MCF 10A (cell line): ENCODE results near the gene ERBIN. TPM values are rescaled to one million over a fixed set of nuclear protein-coding genes. Genes with fewer than 3 reads are reported as not detected.

Source experiments
- BruUV-seq: library from RNA; stranded (reverse); fragments of 400-500 nt; replicated peaks from 2 replicates; lab custom pipeline; 2021; lab: Mats Ljungman, UMichigan
- CTCF ChIA-PET: fragments of 300-600 bp; sonication (Branson Sonifier 250); formaldehyde crosslinking; extraction: SDS; loops from one replicate; lab custom pipeline; 2021; ENCODE audit warnings: antibody characterized with exemption, inconsistent platforms; lab: Yijun Ruan, JAX
- POLR2A ChIA-PET: fragments of 300-600, 350-650 bp; sonication (Branson Sonifier 250); formaldehyde crosslinking; extraction: SDS; loops from one replicate; lab custom pipeline; 2020; ENCODE audit warnings: antibody characterized with exemption, inconsistent platforms; lab: Yijun Ruan, JAX
- DNase-seq: peaks from one replicate; pipeline ENCODE4 v3.0.0-alpha.2; 2018; ENCODE audit not compliant: unreplicated experiment
- H3K27ac Mint-ChIP-seq: one replicate; pipeline ENCODE4 v1.8.0; 2022; ENCODE audit warnings: mild to moderate bottlenecking, low read depth, mixed read lengths; ENCODE audit not compliant: unreplicated experiment
- H3K27me3 Mint-ChIP-seq: one replicate; pipeline ENCODE4 v1.8.0; 2022; ENCODE audit warnings: mixed read lengths; ENCODE audit not compliant: insufficient read depth, unreplicated experiment
- H3K36me3 Mint-ChIP-seq: one replicate; pipeline ENCODE4 v1.8.0; 2022; ENCODE audit warnings: mild to moderate bottlenecking, moderate library complexity, mixed read lengths; ENCODE audit not compliant: insufficient read depth, unreplicated experiment
- H3K4me1 Mint-ChIP-seq: one replicate; pipeline ENCODE4 v1.8.0; 2022; ENCODE audit warnings: mixed read lengths; ENCODE audit not compliant: insufficient read depth, unreplicated experiment
- H3K4me3 Mint-ChIP-seq: one replicate; pipeline ENCODE4 v1.8.0; 2022; ENCODE audit warnings: mild to moderate bottlenecking, moderate library complexity, mixed read lengths; ENCODE audit not compliant: unreplicated experiment
- H3K9me3 Mint-ChIP-seq: one replicate; pipeline ENCODE4 v1.8.0; 2022; ENCODE audit warnings: mixed read lengths; ENCODE audit not compliant: unreplicated experiment
- intact Hi-C: fragments of 100-400 bp; cut with micrococcal nuclease; formaldehyde crosslinking; loops from 2 replicates; pipeline ENCODE4 v1.14.1; 2022
- total RNA-seq: library from RNA; stranded (reverse); gene quantifications from 2 replicates; pipeline ENCODE4 v1.2.3, GENCODE V29; 2022
- TF ChIP-seq, protein P1 (sequence below): fragments of 200-600 bp; IDR thresholded peaks from one replicate; pipeline ENCODE4 v1.8.0; 2022; ENCODE audit warnings: antibody characterized with exemption, mild to moderate bottlenecking; ENCODE audit not compliant: unreplicated experiment

ERBIN gene
- total RNA-seq, 1 experiment from 2014 or later: 71.3 TPM

DNA sequence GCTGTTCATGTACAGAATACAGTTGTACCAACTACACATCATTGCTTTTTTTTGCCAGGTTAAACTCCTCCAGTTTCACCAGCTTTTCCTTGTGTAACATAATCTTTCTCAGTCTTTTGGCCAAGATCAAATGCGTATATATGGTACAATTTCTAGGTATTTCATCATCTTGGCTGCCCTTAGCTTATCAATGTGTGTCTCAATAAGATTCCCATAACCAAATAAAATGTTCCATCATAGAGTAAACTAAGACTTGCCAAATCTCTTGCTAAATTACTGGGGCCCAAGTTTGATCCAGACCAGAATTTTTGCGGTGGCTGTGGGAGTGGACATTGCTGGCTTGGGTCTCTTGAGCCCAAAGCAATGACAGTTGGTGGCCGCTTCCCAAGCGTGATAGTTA, 24.3 kb upstream of the ERBIN start:
- no peak for DNase-seq
- no peak overlapping the region for H3K27ac Mint-ChIP-seq
- POLR2A ChIA-PET: no interaction called here
- intact Hi-C loops: no loop called here
- H3K4me1 Mint-ChIP-seq: peaks cover 3% of the 10 kb centered on the region
- H3K4me3 Mint-ChIP-seq: no peak overlapping the region
- BruUV-seq: no TSS peak
- H3K9me3 Mint-ChIP-seq: no peaks in the 10 kb centered on the region
- CTCF ChIA-PET: no interaction called here
- TF ChIP-seq, protein P1, sequence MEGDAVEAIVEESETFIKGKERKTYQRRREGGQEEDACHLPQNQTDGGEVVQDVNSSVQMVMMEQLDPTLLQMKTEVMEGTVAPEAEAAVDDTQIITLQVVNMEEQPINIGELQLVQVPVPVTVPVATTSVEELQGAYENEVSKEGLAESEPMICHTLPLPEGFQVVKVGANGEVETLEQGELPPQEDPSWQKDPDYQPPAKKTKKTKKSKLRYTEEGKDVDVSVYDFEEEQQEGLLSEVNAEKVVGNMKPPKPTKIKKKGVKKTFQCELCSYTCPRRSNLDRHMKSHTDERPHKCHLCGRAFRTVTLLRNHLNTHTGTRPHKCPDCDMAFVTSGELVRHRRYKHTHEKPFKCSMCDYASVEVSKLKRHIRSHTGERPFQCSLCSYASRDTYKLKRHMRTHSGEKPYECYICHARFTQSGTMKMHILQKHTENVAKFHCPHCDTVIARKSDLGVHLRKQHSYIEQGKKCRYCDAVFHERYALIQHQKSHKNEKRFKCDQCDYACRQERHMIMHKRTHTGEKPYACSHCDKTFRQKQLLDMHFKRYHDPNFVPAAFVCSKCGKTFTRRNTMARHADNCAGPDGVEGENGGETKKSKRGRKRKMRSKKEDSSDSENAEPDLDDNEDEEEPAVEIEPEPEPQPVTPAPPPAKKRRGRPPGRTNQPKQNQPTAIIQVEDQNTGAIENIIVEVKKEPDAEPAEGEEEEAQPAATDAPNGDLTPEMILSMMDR: no peak
- no peaks in the 10 kb centered on the region for H3K36me3 Mint-ChIP-seq
- H3K27me3 Mint-ChIP-seq: no peaks in the 10 kb centered on the region

DNA sequence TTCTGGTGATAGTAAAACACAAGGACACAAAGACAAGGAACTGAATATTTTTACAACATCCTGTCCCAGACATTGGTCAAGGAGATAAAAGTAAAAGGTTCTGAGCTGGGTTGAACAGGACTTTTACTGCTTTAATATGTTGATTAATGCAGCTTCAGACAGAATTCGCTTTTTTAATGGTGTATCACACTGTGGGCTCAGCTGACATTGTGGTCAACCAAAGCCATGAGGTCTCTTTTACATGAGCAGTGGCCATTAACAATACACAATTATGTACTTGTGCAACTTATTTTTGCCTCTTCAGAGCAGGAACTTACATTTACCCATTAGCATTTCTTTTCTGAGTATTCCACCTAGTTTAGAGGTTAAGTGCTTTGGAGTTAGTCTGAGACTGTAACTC, 22.8 kb upstream of the ERBIN start:
- Mint-ChIP-seq H3K27me3 (no peaks in the 10 kb centered on the region), H3K27ac (no peak overlapping the region), H3K36me3 (no peaks in the 10 kb centered on the region), H3K4me3 (no peak overlapping the region), H3K9me3 (no peaks in the 10 kb centered on the region), H3K4me1 (peaks cover 9% of the 10 kb centered on the region)
- BruUV-seq: no TSS peak
- POLR2A ChIA-PET: no interaction called here
- TF ChIP-seq, protein P1: no peak
- no peak for DNase-seq
- CTCF ChIA-PET: interaction anchor here (1.2 kb wide), 1 partner anchor 14 kb away, joined by 3 read pairs; no protein-coding TSS in a partner anchor
- intact Hi-C loops: no loop called here

DNA sequence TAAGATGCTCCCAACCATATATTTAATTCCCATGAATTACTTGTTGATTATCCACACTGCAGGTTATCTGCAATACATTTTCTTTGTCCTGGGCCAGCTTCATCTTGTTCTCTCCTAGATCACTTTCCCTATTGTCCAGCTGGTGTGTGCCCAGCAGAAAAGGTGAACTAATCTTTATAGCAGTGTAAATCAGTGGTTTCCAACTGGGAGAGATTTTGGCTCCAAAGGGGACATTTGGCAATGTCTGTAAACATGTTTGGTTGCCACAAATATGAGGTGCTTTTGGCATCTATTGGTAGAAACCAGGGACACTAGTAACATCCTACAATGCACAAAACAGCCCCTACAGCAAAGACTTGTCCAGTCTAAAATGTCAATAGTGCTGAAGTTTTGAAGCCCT, 20.1 kb upstream of the ERBIN start:
- TF ChIP-seq, protein P1: no peak
- Mint-ChIP-seq H3K9me3 (no peaks in the 10 kb centered on the region), H3K4me1 (peaks cover 9% of the 10 kb centered on the region), H3K27ac (no peak overlapping the region), H3K36me3 (no peaks in the 10 kb centered on the region), H3K4me3 (no peak overlapping the region), H3K27me3 (no peaks in the 10 kb centered on the region)
- no TSS peak for BruUV-seq
- DNase-seq: no peak
- POLR2A ChIA-PET: interaction anchor here (0.9 to 1.3 kb wide), 2 partner anchors 19 to 21 kb away, joined by 3 to 4 read pairs; no protein-coding TSS in a partner anchor
- intact Hi-C loops: no loop called here
- CTCF ChIA-PET: interaction anchor here (0.6 kb wide), 1 partner anchor 219 kb away, joined by 3 read pairs; no protein-coding TSS in a partner anchor

DNA sequence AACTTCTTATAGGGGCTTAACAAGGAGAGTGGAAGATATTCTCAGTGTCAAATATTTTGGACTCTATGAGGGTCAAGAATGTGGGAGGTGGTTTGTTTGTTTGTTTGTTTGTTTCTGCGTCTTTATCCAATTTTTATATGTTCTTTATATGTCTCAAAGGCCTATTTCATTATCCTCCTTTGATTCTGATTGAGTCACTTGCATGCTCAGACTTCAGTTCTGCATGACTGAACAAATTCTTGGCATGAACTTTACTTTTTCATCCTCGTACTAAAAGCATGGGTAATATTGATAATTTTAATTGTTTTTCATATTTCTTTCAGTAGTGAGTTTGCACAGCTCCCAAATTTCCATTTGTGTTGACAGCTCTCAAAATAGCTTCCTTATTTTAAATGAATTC, 19.2 kb upstream of the ERBIN start:
- no peak overlapping the region for H3K4me3 Mint-ChIP-seq
- intact Hi-C loops: no loop called here
- H3K27ac Mint-ChIP-seq: no peak overlapping the region
- CTCF ChIA-PET: interaction anchor here (1.6 kb wide), 1 partner anchor 19 kb away, joined by 3 read pairs; no protein-coding TSS in a partner anchor
- POLR2A ChIA-PET: interaction anchor here (1.3 kb wide), 1 partner anchor 21 kb away, joined by 4 read pairs; no protein-coding TSS in a partner anchor
- H3K9me3 Mint-ChIP-seq: no peaks in the 10 kb centered on the region
- no peaks in the 10 kb centered on the region for H3K27me3 Mint-ChIP-seq
- BruUV-seq: no TSS peak
- DNase-seq: peak; percentile 55
- peaks cover 9% of the 10 kb centered on the region for H3K4me1 Mint-ChIP-seq
- TF ChIP-seq, protein P1: no peak
- H3K36me3 Mint-ChIP-seq: no peaks in the 10 kb centered on the region
